HG03520 (cell line): ENCODE measurements around the gene TRIM75.
"Not testable (repeated sequence)": the region's sequence is repeated elsewhere in the genome, so short reads cannot be mapped to it uniquely, and the experiment has no call there.

Experiments
- ATAC-seq: cut with Tn5 transposase; IDR thresholded peaks from one replicate; pipeline ENCODE4 v1.9.1; 2021; ENCODE audit warnings: mild to moderate bottlenecking, moderate library complexity; ENCODE audit not compliant: unreplicated experiment

Gene TRIM75

GRCh38 chr4:165053645-165054044 is at the start of gene TRIM75:
Gene TRIM75, plus strand, starts transcription at chr4:165053866. Its CDS starts 5,282 bp downstream, at chr4:165059148.
- no peak for ATAC-seq

- no peak for ATAC-seq
These were observed 48.2 kb upstream of the TRIM75 start for GRCh38 chr4:165005352-165005925.

DNA sequence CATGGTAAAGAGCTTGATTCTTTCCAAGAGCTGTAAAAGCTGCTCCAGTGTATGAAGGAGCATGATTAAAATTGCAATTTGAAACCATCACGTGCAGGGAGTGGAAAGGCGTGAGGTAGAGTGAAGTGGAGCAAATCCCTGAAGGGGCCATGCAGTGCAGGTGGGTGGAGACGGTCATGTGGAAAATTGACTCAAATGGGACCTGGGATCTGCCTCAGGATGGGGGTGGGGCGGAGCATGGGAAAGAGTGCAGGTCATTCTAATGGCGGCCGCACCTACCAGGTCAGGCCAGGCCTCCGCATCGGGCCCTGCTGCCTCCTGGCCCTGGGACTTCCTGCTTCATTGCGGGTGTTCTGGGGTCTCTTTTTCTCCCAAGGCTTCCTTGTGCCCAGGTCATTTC is 47.2 kb upstream of the TRIM75 start:
- ATAC-seq, result no peak

GRCh38 chr4:165006886-165007285 is 46.8 kb upstream of the TRIM75 start:
- ATAC-seq, result no peak

- ATAC-seq, result peak; percentile 54
These were observed 44.0 kb upstream of the TRIM75 start for GRCh38 chr4:165009493-165010227.

DNA sequence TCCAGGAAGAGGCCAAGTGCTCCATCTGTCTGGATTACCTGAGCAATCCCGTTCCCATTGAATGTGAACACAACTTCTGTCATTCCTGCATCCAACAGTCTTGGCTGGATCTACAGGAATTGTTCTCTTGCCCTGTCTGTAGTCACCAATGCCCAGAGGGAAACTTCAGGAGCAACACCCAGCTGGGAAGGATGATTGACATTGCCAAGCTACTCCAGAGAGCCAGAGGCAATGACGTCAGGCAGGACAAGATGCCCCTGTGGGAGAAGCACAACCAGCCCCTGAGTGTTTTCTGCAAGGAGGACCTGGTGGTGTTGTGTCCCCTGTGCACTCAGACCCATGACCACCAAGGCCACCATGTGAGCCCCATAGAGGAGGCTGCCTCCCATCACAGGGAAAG is 43.2 kb upstream of the TRIM75 start:
- ATAC-seq, result no peak

GRCh38 chr4:165010991-165011390 is 42.7 kb upstream of the TRIM75 start:
- ATAC-seq, result no peak

DNA sequence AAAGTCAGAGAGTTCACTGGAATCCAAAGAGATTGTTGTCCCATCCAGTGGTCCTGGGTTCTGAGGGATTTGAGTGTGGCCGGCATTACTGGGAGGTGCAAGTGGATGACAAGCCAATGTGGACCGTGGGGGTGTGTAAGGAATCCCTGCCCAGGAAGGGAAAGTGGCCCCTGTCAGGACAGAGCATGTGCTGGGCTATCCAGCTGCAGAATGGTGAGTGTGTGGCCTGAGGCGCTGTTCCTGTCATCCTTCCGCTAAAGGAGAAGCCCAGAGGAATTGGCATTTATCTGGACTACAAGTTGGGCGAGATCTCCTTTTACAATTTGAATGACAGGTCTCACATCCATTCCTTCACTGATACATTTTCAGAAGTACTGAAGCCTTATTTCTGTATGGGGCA is 42.3 kb upstream of the TRIM75 start:
- no peak for ATAC-seq

- no peak for ATAC-seq
These were observed 40.0 kb upstream of the TRIM75 start for GRCh38 chr4:165013691-165014090.

GRCh38 chr4:165016971-165017370 is 36.7 kb upstream of the TRIM75 start:
- ATAC-seq, result no peak

DNA sequence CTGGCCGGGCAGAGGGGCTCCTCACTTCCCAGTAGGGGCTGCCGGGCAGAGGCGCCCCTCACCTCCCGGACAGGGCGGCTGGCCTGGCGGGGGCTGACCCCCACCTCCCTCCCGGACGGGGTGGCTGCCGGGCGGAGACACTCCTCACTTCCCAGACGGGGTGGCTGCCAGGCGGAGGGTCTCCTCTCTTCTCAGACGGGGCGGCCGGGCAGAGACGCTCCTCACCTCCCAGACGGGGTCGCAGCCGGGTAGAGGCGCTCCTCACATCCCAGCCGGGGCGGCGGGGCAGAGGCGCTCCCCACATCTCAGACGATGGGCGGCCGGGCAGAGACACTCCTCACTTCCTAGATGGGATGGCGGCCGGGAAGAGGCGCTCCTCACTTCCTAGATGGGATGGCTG is 33.7 kb upstream of the TRIM75 start:
- not testable (repeated sequence) for ATAC-seq

DNA sequence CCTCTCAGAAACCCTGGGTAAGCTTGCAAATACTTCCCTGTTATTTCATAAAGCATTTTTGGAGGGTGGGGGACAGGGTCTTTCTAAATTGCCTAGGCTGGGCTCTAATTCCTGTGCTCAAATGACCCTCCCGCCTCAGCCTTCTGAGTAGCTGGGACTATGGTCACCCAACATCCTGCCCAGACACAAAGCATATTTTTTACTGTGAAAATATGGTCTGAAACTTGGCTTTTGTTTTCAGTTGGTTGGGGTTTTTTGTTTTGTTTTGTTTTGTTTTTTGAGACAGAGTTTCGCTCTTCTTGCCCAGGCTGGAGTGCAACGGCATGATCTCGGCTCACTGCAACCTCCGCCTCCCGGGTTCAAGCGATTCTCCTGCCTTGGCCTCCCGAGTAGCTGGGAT is 27.9 kb upstream of the TRIM75 start:
- ATAC-seq, result not testable (repeated sequence)

GRCh38 chr4:165027762-165028402 is 25.8 kb upstream of the TRIM75 start:
- ATAC-seq, result no peak

DNA sequence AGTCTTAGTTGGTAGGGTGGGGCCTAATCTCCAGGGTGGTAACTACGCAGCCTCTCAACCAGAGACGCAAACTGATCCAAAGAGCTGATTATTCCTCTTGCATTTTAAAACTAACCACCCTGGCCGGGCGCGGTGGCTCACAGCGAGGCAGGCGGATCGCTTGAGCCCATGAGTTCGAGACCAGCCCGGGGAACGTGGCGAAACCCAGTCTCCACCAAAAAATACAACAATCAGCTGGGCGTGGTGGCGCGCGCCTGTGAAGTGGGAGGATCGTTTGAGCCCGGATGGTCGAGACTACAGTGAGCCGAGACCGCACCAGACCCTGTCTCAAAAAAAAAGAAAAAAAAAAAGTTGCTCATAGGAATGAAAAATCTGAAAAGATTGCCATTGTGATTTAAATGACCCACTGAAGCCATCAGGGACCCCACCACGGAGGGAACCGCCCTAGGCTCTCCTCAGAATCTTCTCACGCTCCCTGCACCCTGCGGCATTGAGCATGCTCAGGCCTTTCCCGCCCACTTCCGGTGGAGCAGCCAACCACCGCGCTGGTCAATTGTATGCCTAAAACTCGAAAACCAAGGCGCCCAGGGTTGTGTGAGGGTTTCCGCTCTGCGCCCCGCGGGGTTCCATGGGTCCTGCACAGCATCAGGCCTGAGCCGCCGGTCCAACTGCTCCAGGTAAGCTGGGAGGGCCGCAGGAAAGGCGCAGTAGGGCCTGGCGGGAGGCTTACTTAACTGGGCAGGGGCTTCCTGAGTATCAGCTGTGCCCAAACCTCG is 22.0 kb upstream of the TRIM75 start, which contains the start of gene TRIM60:
TRIM60 (plus strand) TSS at position 564 of the 776 bp plus-strand sequence. CDS start 8,074 bp downstream, outside the sequence.
- ATAC-seq, result no peak

GRCh38 chr4:165048170-165048569 is 5.5 kb upstream of the TRIM75 start:
- no peak for ATAC-seq

GRCh38 chr4:165052627-165053026 is 1.0 kb upstream of the TRIM75 start:
- no peak for ATAC-seq

DNA sequence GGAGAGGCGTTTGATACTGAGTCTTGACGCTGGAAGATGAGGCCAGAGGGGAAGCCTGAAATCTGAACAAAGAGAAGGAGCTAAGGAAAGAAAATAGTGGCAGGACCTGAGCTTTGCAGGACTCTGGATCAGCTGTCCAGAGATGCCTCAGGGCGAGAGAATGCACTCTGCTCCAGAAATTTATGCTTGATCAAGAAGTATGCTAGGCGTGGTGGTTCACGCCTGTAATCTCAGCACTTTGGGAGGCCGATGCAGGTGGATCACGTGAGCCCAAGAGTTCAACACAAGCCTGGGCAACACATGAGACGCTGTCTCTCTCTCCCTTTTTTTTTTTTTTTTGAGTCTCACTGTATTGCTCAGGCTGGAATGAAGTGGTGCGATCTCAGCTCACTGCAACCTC is 1.9 kb downstream of the TRIM75 start:
- ATAC-seq, result no peak

- ATAC-seq, result no peak
These were observed 5.0 kb downstream of the TRIM75 start for GRCh38 chr4:165058666-165059065.

- no peak for ATAC-seq
These were observed 5.7 kb downstream of the TRIM75 start for GRCh38 chr4:165059386-165059785.

DNA sequence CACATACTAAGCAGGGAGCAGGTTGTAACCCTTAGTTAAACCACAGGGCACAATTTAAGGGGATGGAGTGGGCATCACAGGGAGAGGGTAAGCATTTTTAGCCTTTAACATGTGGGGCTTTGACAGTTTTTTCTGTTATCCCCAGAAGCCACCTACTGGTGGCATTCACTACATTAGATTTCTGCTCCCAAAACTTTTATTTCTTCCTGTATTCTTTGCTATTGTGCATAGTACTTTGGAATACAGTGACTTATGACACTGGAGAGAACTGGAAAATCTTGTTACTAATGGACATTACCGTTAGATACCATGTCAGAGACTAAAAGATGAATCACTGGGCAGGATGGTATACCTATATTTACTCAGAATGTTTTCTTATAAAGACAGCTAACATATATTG is 7.3 kb downstream of the TRIM75 start:
- no peak for ATAC-seq

- no peak for ATAC-seq
These were observed 16.9 kb downstream of the TRIM75 start for GRCh38 chr4:165070560-165070959.
